ENCODE results near the gene KNSTRN. TPM values are rescaled to one million over a fixed set of nuclear protein-coding genes. Genes with fewer than 3 reads are reported as not detected.
A peak's percentile ranks its signal among the peaks of the same experiment; 100 is the strongest.

The KNSTRN gene
- polyA plus RNA-seq, 2 of the 4 experiments (the other 2 are of a cell fraction), result 48.0 to 50.3 TPM

GRCh38 chr15:40399370-40399769 lies 16.8 kb downstream of the KNSTRN start:
- WGBS (ENCODE audit: missing lambda C conversion rate), result 88% methylated on average over 7 of the region's 7 CpGs
- Histone ChIP-seq H3K4me2 (no peak overlapping the region), H3K4me3 (no peak overlapping the region), H3K9me3 (no peaks in the 10 kb centered on the region), H3K4me1 (no peaks in the 10 kb centered on the region), H3K27ac (no peak overlapping the region)
- ChIA-PET CTCF (interaction anchor here (1.0 to 2.3 kb wide), 2 partner anchors 22 to 55 kb away, joined by 3 to 8 read pairs; no protein-coding TSS in a partner anchor), POLR2A (no interaction called here)
- TF ChIP-seq RFX5 (IDR thresholded peaks at IDR 0.05) (no peak), GATA3 (IDR thresholded peaks at IDR 0.05; ENCODE audit: borderline replicate concordance) (no peak), SMC3 (IDR thresholded peaks at IDR 0.05) (no peak), HOXB13 (CRISPR knock-in tag; IDR thresholded peaks at IDR 0.05; ENCODE audit: low read depth) (no peak), HMGXB4 (CRISPR knock-in tag; IDR thresholded peaks at IDR 0.05; ENCODE audit: borderline replicate concordance) (no peak), NFE2L2 (conservative IDR thresholded peaks at IDR 0.05; ENCODE audit: low read length) (no peak)
- FAIRE-seq (no peak), DNase-seq (ENCODE audit: low read depth in 1 of 2, low spot score in 1 of 2) (no peak), ATAC-seq (no peak)

DNA sequence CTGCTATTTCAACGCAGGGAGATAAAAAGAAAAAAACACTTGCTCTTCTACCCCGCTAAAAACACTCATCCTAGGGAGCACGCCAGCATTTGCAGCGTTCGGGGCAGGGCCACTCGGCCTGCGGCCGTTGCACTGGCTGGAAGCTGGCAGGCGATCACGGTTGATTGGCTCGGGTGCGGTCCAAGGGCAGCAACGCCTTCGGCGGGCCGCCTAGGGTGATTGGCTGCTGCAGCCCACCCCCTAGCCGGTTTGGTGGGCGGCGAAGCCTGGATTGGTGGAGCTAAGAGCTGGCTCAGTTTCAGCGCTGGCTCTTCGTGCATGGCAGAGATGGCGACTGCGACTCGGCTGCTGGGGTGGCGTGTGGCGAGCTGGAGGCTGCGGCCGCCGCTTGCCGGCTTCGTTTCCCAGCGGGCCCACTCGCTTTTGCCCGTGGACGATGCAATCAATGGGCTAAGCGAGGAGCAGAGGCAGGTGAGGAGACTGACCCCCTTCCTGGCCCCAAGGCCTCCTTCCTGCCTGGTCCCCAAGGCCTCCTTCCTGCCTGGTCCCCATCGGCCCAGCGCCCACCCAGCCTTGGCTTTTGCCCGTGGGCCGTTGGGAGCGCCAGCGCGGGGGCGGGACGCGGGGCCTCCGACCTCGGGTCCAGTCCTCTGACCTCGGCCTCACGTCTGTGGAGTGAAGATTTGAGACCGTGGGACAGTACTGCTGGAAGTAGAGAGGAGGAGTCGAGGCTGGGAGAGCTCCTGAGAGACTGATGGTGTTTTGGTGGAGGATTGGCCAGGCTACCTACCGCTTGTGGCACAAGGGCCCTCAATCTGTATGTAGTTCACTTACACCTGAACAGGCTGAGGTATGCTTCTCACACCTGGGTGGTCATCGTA lies 23.2 kb downstream of the KNSTRN start, which contains the start of gene IVD:
IVD (plus strand) TSS at position 295 of the 881 bp plus-strand sequence; CDS start at position 328, 33 bp downstream.
- FAIRE-seq, result no peak
- ATAC-seq, result peak; percentile 99

DNA sequence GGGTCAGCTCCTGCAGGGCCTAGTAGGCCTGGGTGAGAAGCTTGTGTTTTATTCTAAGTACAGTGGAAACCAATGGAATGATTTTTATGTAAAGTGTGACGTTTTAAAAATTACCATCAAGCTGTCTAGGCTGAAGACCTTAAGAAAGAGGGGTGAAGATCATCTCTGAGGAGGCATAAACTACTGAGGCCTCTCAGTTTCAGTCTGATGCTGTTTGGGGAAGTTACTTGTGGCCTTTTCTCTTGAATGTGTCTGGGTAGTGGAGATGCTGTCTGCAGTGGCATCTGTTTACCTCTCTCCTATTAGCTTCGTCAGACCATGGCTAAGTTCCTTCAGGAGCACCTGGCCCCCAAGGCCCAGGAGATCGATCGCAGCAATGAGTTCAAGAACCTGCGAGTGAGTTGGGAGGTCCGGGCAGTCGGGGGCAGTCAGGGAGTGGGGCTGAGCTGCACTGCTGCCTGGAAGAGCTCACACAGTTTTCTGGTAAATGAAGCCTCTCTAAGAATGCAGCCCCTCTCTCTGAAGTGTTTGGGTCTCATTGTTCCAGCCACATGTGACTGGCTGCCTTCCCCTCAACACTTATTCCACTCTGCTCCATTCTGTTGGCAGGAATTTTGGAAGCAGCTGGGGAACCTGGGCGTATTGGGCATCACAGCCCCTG lies 24.9 kb downstream of the KNSTRN start:
- peaks cover 2% of the 10 kb centered on the region; the same call in 1 of the 3 replicates for H3K4me1 ChIP-seq
- H3K27ac ChIP-seq, result no peak overlapping the region
- DNase-seq (ENCODE audit: low read depth in 1 of 2, low spot score in 1 of 2), result no peak
- no peak overlapping the region for H3K4me2 ChIP-seq
- 86% methylated on average over 8 of the region's 8 CpGs for WGBS (ENCODE audit: missing lambda C conversion rate)
- no peak overlapping the region for H3K4me3 ChIP-seq
- POLR2A ChIA-PET, result no interaction called here
- CTCF ChIA-PET, result interaction anchor here (0.7 to 5.6 kb wide), 6 partner anchors 10 to 127 kb away, joined by 3 to 39 read pairs (median 3); no protein-coding TSS in a partner anchor
- ATAC-seq, result no peak
- H3K9me3 ChIP-seq, result no peaks in the 10 kb centered on the region
- no peak for FAIRE-seq
- TF ChIP-seq SMC3 (IDR thresholded peaks at IDR 0.05) (no peak), MYC (IDR thresholded peaks at IDR 0.05; ENCODE audit: borderline replicate concordance, low read length) (no peak), HOXB5 (CRISPR knock-in tag; IDR thresholded peaks at IDR 0.05) (no peak), RCOR1 (IDR thresholded peaks at IDR 0.05; ENCODE audit: low read depth, low read length) (no peak), HDAC2 (IDR thresholded peaks at IDR 0.05) (no peak), HOXB13 (CRISPR knock-in tag; IDR thresholded peaks at IDR 0.05; ENCODE audit: low read depth) (no peak), HOXA7 (CRISPR knock-in tag; IDR thresholded peaks at IDR 0.05) (no peak), ZC3H11A (IDR thresholded peaks at IDR 0.05) (no peak), CHD4 (IDR thresholded peaks at IDR 0.05; ENCODE audit: borderline replicate concordance) (no peak), CBX2 (IDR thresholded peaks at IDR 0.05; ENCODE audit: borderline replicate concordance, low read depth) (no peak), KDM1A (IDR thresholded peaks at IDR 0.05; ENCODE audit: low read depth) (no peak), ESRRA (IDR thresholded peaks at IDR 0.05; ENCODE audit: borderline replicate concordance, low read length) (no peak), CEBPB (IDR thresholded peaks at IDR 0.05) (no peak)
- TF ChIP-seq, protein P1, sequence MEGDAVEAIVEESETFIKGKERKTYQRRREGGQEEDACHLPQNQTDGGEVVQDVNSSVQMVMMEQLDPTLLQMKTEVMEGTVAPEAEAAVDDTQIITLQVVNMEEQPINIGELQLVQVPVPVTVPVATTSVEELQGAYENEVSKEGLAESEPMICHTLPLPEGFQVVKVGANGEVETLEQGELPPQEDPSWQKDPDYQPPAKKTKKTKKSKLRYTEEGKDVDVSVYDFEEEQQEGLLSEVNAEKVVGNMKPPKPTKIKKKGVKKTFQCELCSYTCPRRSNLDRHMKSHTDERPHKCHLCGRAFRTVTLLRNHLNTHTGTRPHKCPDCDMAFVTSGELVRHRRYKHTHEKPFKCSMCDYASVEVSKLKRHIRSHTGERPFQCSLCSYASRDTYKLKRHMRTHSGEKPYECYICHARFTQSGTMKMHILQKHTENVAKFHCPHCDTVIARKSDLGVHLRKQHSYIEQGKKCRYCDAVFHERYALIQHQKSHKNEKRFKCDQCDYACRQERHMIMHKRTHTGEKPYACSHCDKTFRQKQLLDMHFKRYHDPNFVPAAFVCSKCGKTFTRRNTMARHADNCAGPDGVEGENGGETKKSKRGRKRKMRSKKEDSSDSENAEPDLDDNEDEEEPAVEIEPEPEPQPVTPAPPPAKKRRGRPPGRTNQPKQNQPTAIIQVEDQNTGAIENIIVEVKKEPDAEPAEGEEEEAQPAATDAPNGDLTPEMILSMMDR (IDR thresholded peaks at IDR 0.05), result no peak

More for the DNA sequence above, 23.2 kb downstream of the KNSTRN start, which contains the start of gene IVD:
- no peaks in the 10 kb centered on the region for H3K9me3 ChIP-seq
- H3K4me1 ChIP-seq, result peaks cover 2% of the 10 kb centered on the region; the same call in 1 of the 3 replicates
- WGBS (ENCODE audit: missing lambda C conversion rate), result 73% methylated on average over 35 of the region's 54 CpGs
- POLR2A ChIA-PET, result interaction anchor here (0.6 kb wide), 1 partner anchor 66 kb away, joined by 3 read pairs; no protein-coding TSS in a partner anchor
- no peak for TF ChIP-seq RNF2 (IDR thresholded peaks at IDR 0.05; ENCODE audit: borderline replicate concordance, low read depth)
- no peak for TF ChIP-seq FOSB (CRISPR knock-in tag; IDR thresholded peaks at IDR 0.05)
- TF ChIP-seq PHF8 (IDR thresholded peaks at IDR 0.05; ENCODE audit: borderline replicate concordance, low read depth), result peak; percentile 43; the same call in 1 of the 2 replicates
- TF ChIP-seq POLR2A (IDR thresholded peaks at IDR 0.05; ENCODE audit: low read length), result peak; percentile 49
- TF ChIP-seq, protein P2, sequence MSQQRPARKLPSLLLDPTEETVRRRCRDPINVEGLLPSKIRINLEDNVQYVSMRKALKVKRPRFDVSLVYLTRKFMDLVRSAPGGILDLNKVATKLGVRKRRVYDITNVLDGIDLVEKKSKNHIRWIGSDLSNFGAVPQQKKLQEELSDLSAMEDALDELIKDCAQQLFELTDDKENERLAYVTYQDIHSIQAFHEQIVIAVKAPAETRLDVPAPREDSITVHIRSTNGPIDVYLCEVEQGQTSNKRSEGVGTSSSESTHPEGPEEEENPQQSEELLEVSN (IDR thresholded peaks at IDR 0.05; ENCODE audit: borderline replicate concordance, low read depth), result no peak
- TF ChIP-seq PBX3 (IDR thresholded peaks at IDR 0.05), result peak; percentile 76
- peak within 1 kb of the TSS; percentile 68 for H3K4me2 ChIP-seq
- CTCF ChIA-PET, result interaction anchor here (1.0 to 5.6 kb wide), 5 partner anchors 16 to 63 kb away, joined by 3 to 39 read pairs (median 3); no protein-coding TSS in a partner anchor
- peak; percentile 79 to 88 for DNase-seq (ENCODE audit: low read depth in 1 of 2, low spot score in 1 of 2)
- peak within 1 kb of the TSS; percentile 60 for H3K4me3 ChIP-seq
- H3K27ac ChIP-seq, result peak within 1 kb of the TSS; percentile 73 to 91

All from A549 (cell line).